RPMI8226 (cell line): ENCODE data around the gene SPTBN1.
"Not testable (repeated sequence)": the region's sequence is repeated elsewhere in the genome, so short reads cannot be mapped to it uniquely, and the experiment has no call there.

Source experiments
- DNase-seq: peaks from one replicate; pipeline ENCODE4 v3.0.0-alpha.2; 2015

The SPTBN1 gene

GRCh38 chr2:54681416-54681815, 225.3 kb downstream of the SPTBN1 start:
- no peak for DNase-seq

- DNase-seq: no peak
These were observed 227.5 kb downstream of the SPTBN1 start for GRCh38 chr2:54683596-54683995.

GRCh38 chr2:54685263-54685775, 229.2 kb downstream of the SPTBN1 start:
- no peak for DNase-seq

- DNase-seq: no peak
These were observed 231.5 kb downstream of the SPTBN1 start for GRCh38 chr2:54687595-54688152.

- DNase-seq: no peak
These were observed 235.5 kb downstream of the SPTBN1 start for GRCh38 chr2:54691445-54692135.

GRCh38 chr2:54692556-54692955, 236.4 kb downstream of the SPTBN1 start:
- DNase-seq: no peak

GRCh38 chr2:54695378-54695777, 239.3 kb downstream of the SPTBN1 start:
- DNase-seq: no peak

- no peak for DNase-seq
These were observed 241.8 kb downstream of the SPTBN1 start for GRCh38 chr2:54697934-54698333.

- not testable (repeated sequence) for DNase-seq
These were observed 242.8 kb downstream of the SPTBN1 start for GRCh38 chr2:54698926-54699325.

- no peak for DNase-seq
These were observed 243.5 kb downstream of the SPTBN1 start for GRCh38 chr2:54699665-54700064.

- DNase-seq: no peak
These were observed 244.9 kb downstream of the SPTBN1 start for GRCh38 chr2:54701029-54701428.

- no peak for DNase-seq
These were observed 248.1 kb downstream of the SPTBN1 start for GRCh38 chr2:54704238-54704637.

- DNase-seq: peak; percentile 59
These were observed 248.8 kb downstream of the SPTBN1 start for GRCh38 chr2:54704688-54705605.

GRCh38 chr2:54706622-54707021, 250.5 kb downstream of the SPTBN1 start:
- no peak for DNase-seq

GRCh38 chr2:54708584-54709335, 252.6 kb downstream of the SPTBN1 start:
- no peak for DNase-seq

- DNase-seq: no peak
These were observed 253.2 kb downstream of the SPTBN1 start for GRCh38 chr2:54709336-54709809.

GRCh38 chr2:54710216-54710615, 254.1 kb downstream of the SPTBN1 start:
- no peak for DNase-seq

GRCh38 chr2:54712516-54712915, 256.4 kb downstream of the SPTBN1 start:
- DNase-seq: no peak

- DNase-seq: no peak
These were observed 258.9 kb downstream of the SPTBN1 start for GRCh38 chr2:54714996-54715395.

- DNase-seq: no peak
These were observed 260.2 kb downstream of the SPTBN1 start for GRCh38 chr2:54716375-54716774.

- DNase-seq: peak; percentile 38
These were observed 264.4 kb downstream of the SPTBN1 start for GRCh38 chr2:54720563-54720962.
